Astrocyte (in vitro differentiated cells and primary cell): ENCODE data around the gene TOMM5. TPM values are rescaled to one million over a fixed set of nuclear protein-coding genes. Genes with fewer than 3 reads are reported as not detected.
A peak's percentile ranks its signal among the peaks of the same experiment; 100 is the strongest.

Experiments
- DNase-seq: peaks from one replicate; pipeline ENCODE4 v3.0.0-alpha.2; 2010; ENCODE audit warnings: low read depth
- FAIRE-seq: peaks from 2 replicates; lab custom pipeline; 2011; peaks lifted over from hg19 to GRCh38; lab: Jason Lieb, UNC
- H2AFZ ChIP-seq: 2 replicates; pipeline ENCODE4 v1.6.0; 2012; ENCODE audit warnings: low read depth, low read length, inconsistent platforms
- H3K27ac ChIP-seq: 2 replicates; pipeline ENCODE4 v1.5.1; 2011; ENCODE audit warnings: low read depth, low read length, inconsistent platforms
- H3K27me3 ChIP-seq: 2 replicates; pipeline ENCODE4 v1.6.0; 2011; ENCODE audit warnings: low read length, inconsistent platforms; ENCODE audit not compliant: insufficient read depth
- H3K36me3 ChIP-seq: 2 replicates; pipeline ENCODE4 v1.5.1; 2011; ENCODE audit warnings: low read length, inconsistent platforms; ENCODE audit not compliant: insufficient read depth
- H3K4me1 ChIP-seq: 2 replicates; pipeline ENCODE4 v1.5.1; 2011; ENCODE audit warnings: low read length, inconsistent platforms; ENCODE audit not compliant: insufficient read depth
- H3K4me2 ChIP-seq: 2 replicates; pipeline ENCODE4 v1.6.0; 2012; ENCODE audit warnings: low read length, inconsistent platforms
- H3K4me3 ChIP-seq: 2 replicates; pipeline ENCODE4 v1.5.1; 2011; ENCODE audit warnings: low read depth, mild to moderate bottlenecking, low read length, inconsistent platforms; ENCODE audit not compliant: insufficient read depth
- H3K79me2 ChIP-seq: 2 replicates; pipeline ENCODE4 v1.6.0; 2012; ENCODE audit warnings: mild to moderate bottlenecking, low read length, inconsistent platforms; ENCODE audit not compliant: insufficient read depth
- H3K9ac ChIP-seq: 2 replicates; pipeline ENCODE4 v1.6.0; 2012; ENCODE audit warnings: mild to moderate bottlenecking, low read length, inconsistent platforms
- H3K9me3 ChIP-seq: 2 replicates; pipeline ENCODE4 v1.5.1; 2012; ENCODE audit warnings: low read depth, mild to moderate bottlenecking, low read length, inconsistent platforms; ENCODE audit not compliant: insufficient read depth
- H4K20me1 ChIP-seq: 2 replicates; pipeline ENCODE4 v1.6.0; 2012; ENCODE audit warnings: low read length, inconsistent platforms; ENCODE audit not compliant: insufficient read depth
- H3K27ac Mint-ChIP-seq: one replicate; pipeline ENCODE4 v1.8.0; 2021; ENCODE audit warnings: mild to moderate bottlenecking, mixed read lengths; ENCODE audit not compliant: unreplicated experiment
- H3K27me3 Mint-ChIP-seq: one replicate; pipeline ENCODE4 v1.8.0; 2021; ENCODE audit warnings: low read depth, mixed read lengths; ENCODE audit not compliant: unreplicated experiment
- H3K36me3 Mint-ChIP-seq: one replicate; pipeline ENCODE4 v1.8.0; 2021; ENCODE audit warnings: low read depth, mixed read lengths; ENCODE audit not compliant: unreplicated experiment
- H3K4me1 Mint-ChIP-seq: one replicate; pipeline ENCODE4 v1.8.0; 2021; ENCODE audit warnings: low read depth, mixed read lengths; ENCODE audit not compliant: unreplicated experiment
- H3K4me3 Mint-ChIP-seq: one replicate; pipeline ENCODE4 v1.8.0; 2021; ENCODE audit warnings: mild to moderate bottlenecking, moderate library complexity, mixed read lengths; ENCODE audit not compliant: unreplicated experiment
- H3K9me3 Mint-ChIP-seq: one replicate; pipeline ENCODE4 v1.8.0; 2021; ENCODE audit warnings: mild to moderate bottlenecking, mixed read lengths; ENCODE audit not compliant: unreplicated experiment
- EZH2 ChIP-seq: IDR thresholded peaks from 2 replicates; pipeline ENCODE4 v1.6.1; 2012; ENCODE audit warnings: mild to moderate bottlenecking, low read length, inconsistent platforms; ENCODE audit not compliant: insufficient read depth
- total RNA-seq: library from RNA; stranded (reverse); gene quantifications from 2 replicates; pipeline ENCODE4 v1.2.1, GENCODE V29; 2021
- TF ChIP-seq, protein P1 (sequence below): IDR thresholded peaks from 2 replicates; pipeline ENCODE4 v1.5.1; 2011; ENCODE audit warnings: low read depth, mild to moderate bottlenecking, inconsistent platforms, low read length, moderate library complexity; ENCODE audit not compliant: insufficient read depth

The TOMM5 gene
- total RNA-seq, 1 donor from 2014 or later = 137 TPM

DNA sequence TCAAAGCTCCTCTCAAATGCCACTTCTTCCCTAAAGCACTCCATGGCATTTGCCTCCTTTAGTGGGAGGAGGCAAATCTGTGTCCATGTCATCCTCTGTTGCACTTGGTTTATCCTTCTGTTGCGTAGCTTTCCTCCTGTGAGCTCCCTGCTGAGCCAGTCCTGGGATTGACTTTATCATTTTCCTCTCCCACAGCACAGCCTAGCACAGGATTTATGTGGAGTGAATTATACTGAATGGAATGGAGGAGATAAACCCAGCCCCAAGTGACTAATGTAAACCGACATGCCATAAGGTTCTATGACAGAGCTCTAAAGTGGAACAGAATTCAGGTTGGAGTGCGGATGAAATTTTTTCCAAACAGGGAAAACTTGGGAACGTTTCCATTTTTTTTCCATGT, 26.4 kb upstream of the TOMM5 start:
- H3K9me3 ChIP-seq = no peaks in the 10 kb centered on the region
- FAIRE-seq = peak; percentile 72
- no peaks in the 10 kb centered on the region for H3K36me3 ChIP-seq
- no peaks in the 10 kb centered on the region for H3K79me2 ChIP-seq
- H3K36me3 Mint-ChIP-seq = no peaks in the 10 kb centered on the region
- peak overlapping the region; percentile 10 for H3K4me3 ChIP-seq
- no peak overlapping the region for H3K4me3 Mint-ChIP-seq
- peak overlapping the region; percentile 60 for H3K4me2 ChIP-seq
- H3K27me3 ChIP-seq = peaks cover 2% of the 10 kb centered on the region
- peak overlapping the region; percentile 43 for H3K27ac Mint-ChIP-seq
- H3K4me1 ChIP-seq = peaks cover 15% of the 10 kb centered on the region
- peaks cover 17% of the 10 kb centered on the region for H3K4me1 Mint-ChIP-seq
- H2AFZ ChIP-seq = peak overlapping the region; percentile 9
- no peaks in the 10 kb centered on the region for H3K27me3 Mint-ChIP-seq
- peak overlapping the region; percentile 64 for H3K27ac ChIP-seq
- no peaks in the 10 kb centered on the region for H3K9me3 Mint-ChIP-seq
- H4K20me1 ChIP-seq = no peaks in the 10 kb centered on the region
- no peak for TF ChIP-seq EZH2
- TF ChIP-seq, protein P1, sequence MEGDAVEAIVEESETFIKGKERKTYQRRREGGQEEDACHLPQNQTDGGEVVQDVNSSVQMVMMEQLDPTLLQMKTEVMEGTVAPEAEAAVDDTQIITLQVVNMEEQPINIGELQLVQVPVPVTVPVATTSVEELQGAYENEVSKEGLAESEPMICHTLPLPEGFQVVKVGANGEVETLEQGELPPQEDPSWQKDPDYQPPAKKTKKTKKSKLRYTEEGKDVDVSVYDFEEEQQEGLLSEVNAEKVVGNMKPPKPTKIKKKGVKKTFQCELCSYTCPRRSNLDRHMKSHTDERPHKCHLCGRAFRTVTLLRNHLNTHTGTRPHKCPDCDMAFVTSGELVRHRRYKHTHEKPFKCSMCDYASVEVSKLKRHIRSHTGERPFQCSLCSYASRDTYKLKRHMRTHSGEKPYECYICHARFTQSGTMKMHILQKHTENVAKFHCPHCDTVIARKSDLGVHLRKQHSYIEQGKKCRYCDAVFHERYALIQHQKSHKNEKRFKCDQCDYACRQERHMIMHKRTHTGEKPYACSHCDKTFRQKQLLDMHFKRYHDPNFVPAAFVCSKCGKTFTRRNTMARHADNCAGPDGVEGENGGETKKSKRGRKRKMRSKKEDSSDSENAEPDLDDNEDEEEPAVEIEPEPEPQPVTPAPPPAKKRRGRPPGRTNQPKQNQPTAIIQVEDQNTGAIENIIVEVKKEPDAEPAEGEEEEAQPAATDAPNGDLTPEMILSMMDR = no peak
- H3K9ac ChIP-seq = peak overlapping the region; percentile 53
- DNase-seq = peak; percentile 58

DNA sequence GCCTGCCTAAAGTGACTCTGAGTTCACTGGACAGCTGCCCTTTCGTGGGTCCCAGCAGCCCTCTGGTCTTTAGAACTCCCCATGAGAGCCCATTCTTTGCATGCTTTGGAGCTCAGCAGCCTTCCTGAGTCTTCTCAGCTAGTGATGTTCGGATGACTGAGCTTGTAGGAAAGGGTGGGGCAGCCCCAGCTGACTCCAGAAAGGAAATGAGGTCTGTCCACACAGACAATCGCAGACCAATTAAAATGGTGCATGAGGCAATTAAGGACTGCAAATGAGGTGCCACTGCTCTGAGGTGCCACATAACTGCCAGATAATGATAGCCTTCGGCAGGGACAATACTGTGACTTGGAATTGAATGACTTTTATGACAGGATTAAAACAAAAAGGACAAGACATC, 25.4 kb upstream of the TOMM5 start:
- peak overlapping the region; percentile 93 for H3K27ac Mint-ChIP-seq
- peaks cover 17% of the 10 kb centered on the region for H3K4me1 Mint-ChIP-seq
- Histone ChIP-seq H3K4me3 (no peak overlapping the region), H3K9me3 (no peaks in the 10 kb centered on the region), H4K20me1 (no peaks in the 10 kb centered on the region), H2AFZ (peak overlapping the region; percentile 11), H3K4me1 (peaks cover 15% of the 10 kb centered on the region), H3K4me2 (peak overlapping the region; percentile 60), H3K36me3 (no peaks in the 10 kb centered on the region), H3K9ac (peak overlapping the region; percentile 53), H3K27ac (peak overlapping the region; percentile 64), H3K79me2 (no peaks in the 10 kb centered on the region), H3K27me3 (no peaks in the 10 kb centered on the region)
- TF ChIP-seq EZH2 = no peak
- TF ChIP-seq, protein P1 = no peak
- no peaks in the 10 kb centered on the region for H3K27me3 Mint-ChIP-seq
- H3K9me3 Mint-ChIP-seq = no peaks in the 10 kb centered on the region
- H3K4me3 Mint-ChIP-seq = peak overlapping the region; percentile 29
- peak; percentile 34 for DNase-seq
- no peak for FAIRE-seq
- no peaks in the 10 kb centered on the region for H3K36me3 Mint-ChIP-seq

DNA sequence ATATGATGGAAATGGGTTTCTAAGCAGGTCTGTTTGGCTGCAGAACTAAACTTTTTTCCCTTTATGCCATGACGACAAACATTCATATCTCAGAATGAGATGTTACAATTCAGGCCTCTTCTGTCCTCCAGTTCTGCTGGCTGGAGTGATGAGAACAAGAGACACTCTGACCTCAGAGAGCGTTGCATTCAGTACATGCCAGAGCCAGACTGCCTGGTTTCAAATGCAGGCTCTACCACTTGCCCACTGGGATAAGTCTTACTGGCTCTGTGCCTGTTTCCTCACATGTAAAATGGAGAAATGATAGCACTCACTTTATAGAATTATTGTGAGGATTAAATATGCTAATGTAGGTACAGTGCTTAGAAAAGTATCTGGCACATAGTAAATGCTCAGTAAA, 24.8 kb upstream of the TOMM5 start:
- FAIRE-seq (no peak), DNase-seq (no peak)
- Mint-ChIP-seq H3K9me3 (no peaks in the 10 kb centered on the region), H3K36me3 (no peaks in the 10 kb centered on the region), H3K27me3 (no peaks in the 10 kb centered on the region), H3K27ac (peak overlapping the region; percentile 50), H3K4me3 (no peak overlapping the region), H3K4me1 (peaks cover 17% of the 10 kb centered on the region)
- Histone ChIP-seq H3K79me2 (no peaks in the 10 kb centered on the region), H2AFZ (no peak overlapping the region), H3K4me1 (peaks cover 15% of the 10 kb centered on the region), H3K9ac (no peak overlapping the region), H3K36me3 (no peaks in the 10 kb centered on the region), H3K9me3 (no peaks in the 10 kb centered on the region), H3K27ac (no peak overlapping the region), H3K4me2 (no peak overlapping the region), H4K20me1 (no peaks in the 10 kb centered on the region), H3K27me3 (no peaks in the 10 kb centered on the region), H3K4me3 (no peak overlapping the region)
- no peak for TF ChIP-seq EZH2
- TF ChIP-seq, protein P1 = no peak
